Kidney capillary endothelial cell (primary cell): ENCODE measurements around the gene EXOC1.
A peak's percentile ranks its signal among the peaks of the same experiment; 100 is the strongest.
"Not testable (repeated sequence)": the region's sequence is repeated elsewhere in the genome, so short reads cannot be mapped to it uniquely, and the experiment has no call there.

Experiments
- DNase-seq: peaks from one replicate; pipeline ENCODE4 v3.0.0-alpha.2; 2018; ENCODE audit warnings: low spot score

The EXOC1 gene

GRCh38 chr4:55853484-55854046 is at the start of gene EXOC1:
EXOC1 (plus strand) TSS chr4:55853648; CDS start chr4:55858324, 4,676 bp downstream.
- DNase-seq: peak; percentile 95

GRCh38 chr4:55807556-55807955 is 45.9 kb upstream of the EXOC1 start:
- DNase-seq: no peak

GRCh38 chr4:55808186-55808585 is 45.3 kb upstream of the EXOC1 start:
- no peak for DNase-seq

GRCh38 chr4:55808632-55809031 is 44.8 kb upstream of the EXOC1 start:
- DNase-seq: no peak

GRCh38 chr4:55817691-55818090 is 35.8 kb upstream of the EXOC1 start:
- DNase-seq: no peak

- DNase-seq: no peak
Observed at GRCh38 chr4:55819634-55820033, 33.8 kb upstream of the EXOC1 start, which contains the start of gene EXOC1L. EXOC1L (plus strand) TSS chr4:55819790; CDS start chr4:55820027, 237 bp downstream.

GRCh38 chr4:55820279-55820678 is 33.2 kb upstream of the EXOC1 start:
- DNase-seq: no peak

GRCh38 chr4:55822329-55822728 is 31.1 kb upstream of the EXOC1 start:
- no peak for DNase-seq

- no peak for DNase-seq
Observed at GRCh38 chr4:55824865-55825264, 28.6 kb upstream of the EXOC1 start.

- DNase-seq: no peak
Observed at GRCh38 chr4:55826986-55827385, 26.5 kb upstream of the EXOC1 start.

- no peak for DNase-seq
Observed at GRCh38 chr4:55827582-55827981, 25.9 kb upstream of the EXOC1 start.

GRCh38 chr4:55830048-55830447 is 23.4 kb upstream of the EXOC1 start:
- no peak for DNase-seq

GRCh38 chr4:55830716-55831115 is 22.7 kb upstream of the EXOC1 start:
- DNase-seq: no peak

- no peak for DNase-seq
Observed at GRCh38 chr4:55834086-55834795, 19.2 kb upstream of the EXOC1 start.

- no peak for DNase-seq
Observed at GRCh38 chr4:55837903-55838302, 15.5 kb upstream of the EXOC1 start.

GRCh38 chr4:55838356-55838755 is 15.1 kb upstream of the EXOC1 start:
- DNase-seq: no peak

- DNase-seq: no peak
Observed at GRCh38 chr4:55838952-55839351, 14.5 kb upstream of the EXOC1 start.

- DNase-seq: no peak
Observed at GRCh38 chr4:55840956-55841355, 12.5 kb upstream of the EXOC1 start.

- not testable (repeated sequence) for DNase-seq
Observed at GRCh38 chr4:55841373-55842239, 11.8 kb upstream of the EXOC1 start.

- not testable (repeated sequence) for DNase-seq
Observed at GRCh38 chr4:55842312-55842711, 11.1 kb upstream of the EXOC1 start.

- no peak for DNase-seq
Observed at GRCh38 chr4:55849724-55850123, 3.7 kb upstream of the EXOC1 start.

- DNase-seq: no peak
Observed at GRCh38 chr4:55851885-55852284, 1.6 kb upstream of the EXOC1 start.

- DNase-seq: peak; percentile 5
Observed at GRCh38 chr4:55854129-55854528, 681 bp downstream of the EXOC1 start.
